Measurements from ENCODE around the gene FOXL2NB.

DNA sequence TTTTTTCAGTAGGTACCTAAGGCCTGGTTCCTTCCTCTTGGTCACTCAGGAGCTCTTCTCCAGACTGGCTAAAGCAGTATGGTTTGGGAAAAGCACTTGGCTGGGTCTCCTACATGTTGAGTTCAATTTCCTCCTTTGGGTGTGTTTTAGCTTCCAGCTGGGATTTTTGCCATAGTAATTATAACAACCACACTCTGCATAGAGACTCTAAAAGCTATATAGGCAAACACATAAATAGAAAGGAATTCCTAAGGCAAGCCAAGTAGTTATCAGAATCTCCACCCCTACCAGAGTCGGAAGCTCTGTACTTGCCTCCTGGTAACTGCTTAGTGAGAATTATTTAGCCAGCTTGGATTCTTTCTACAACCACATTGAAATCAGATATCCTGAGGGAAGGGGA is 48.7 kb upstream of the FOXL2NB start:
- no peak for TF ChIP-seq POLR2AphosphoS5 (IDR thresholded peaks at IDR 0.05)
- TF ChIP-seq, protein P1, sequence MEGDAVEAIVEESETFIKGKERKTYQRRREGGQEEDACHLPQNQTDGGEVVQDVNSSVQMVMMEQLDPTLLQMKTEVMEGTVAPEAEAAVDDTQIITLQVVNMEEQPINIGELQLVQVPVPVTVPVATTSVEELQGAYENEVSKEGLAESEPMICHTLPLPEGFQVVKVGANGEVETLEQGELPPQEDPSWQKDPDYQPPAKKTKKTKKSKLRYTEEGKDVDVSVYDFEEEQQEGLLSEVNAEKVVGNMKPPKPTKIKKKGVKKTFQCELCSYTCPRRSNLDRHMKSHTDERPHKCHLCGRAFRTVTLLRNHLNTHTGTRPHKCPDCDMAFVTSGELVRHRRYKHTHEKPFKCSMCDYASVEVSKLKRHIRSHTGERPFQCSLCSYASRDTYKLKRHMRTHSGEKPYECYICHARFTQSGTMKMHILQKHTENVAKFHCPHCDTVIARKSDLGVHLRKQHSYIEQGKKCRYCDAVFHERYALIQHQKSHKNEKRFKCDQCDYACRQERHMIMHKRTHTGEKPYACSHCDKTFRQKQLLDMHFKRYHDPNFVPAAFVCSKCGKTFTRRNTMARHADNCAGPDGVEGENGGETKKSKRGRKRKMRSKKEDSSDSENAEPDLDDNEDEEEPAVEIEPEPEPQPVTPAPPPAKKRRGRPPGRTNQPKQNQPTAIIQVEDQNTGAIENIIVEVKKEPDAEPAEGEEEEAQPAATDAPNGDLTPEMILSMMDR (IDR thresholded peaks at IDR 0.05): no peak
- no peak for TF ChIP-seq POLR2A (IDR thresholded peaks at IDR 0.05)
- no peak for TF ChIP-seq EP300 (IDR thresholded peaks at IDR 0.05)
